HuH-7.5 (cell line): ENCODE data around the gene CARD19.

ENCODE experiments used
- DNase-seq: peaks from one replicate; pipeline ENCODE4 v3.0.0; 2011; ENCODE audit warnings: low spot score

The CARD19 gene

GRCh38 chr9:93096131-93096802 lies at the start of gene CARD19:
Gene CARD19, plus strand, starts transcription at chr9:93096217. Its CDS starts 129 bp downstream, at chr9:93096346.
- peak; percentile 59 for DNase-seq

DNA sequence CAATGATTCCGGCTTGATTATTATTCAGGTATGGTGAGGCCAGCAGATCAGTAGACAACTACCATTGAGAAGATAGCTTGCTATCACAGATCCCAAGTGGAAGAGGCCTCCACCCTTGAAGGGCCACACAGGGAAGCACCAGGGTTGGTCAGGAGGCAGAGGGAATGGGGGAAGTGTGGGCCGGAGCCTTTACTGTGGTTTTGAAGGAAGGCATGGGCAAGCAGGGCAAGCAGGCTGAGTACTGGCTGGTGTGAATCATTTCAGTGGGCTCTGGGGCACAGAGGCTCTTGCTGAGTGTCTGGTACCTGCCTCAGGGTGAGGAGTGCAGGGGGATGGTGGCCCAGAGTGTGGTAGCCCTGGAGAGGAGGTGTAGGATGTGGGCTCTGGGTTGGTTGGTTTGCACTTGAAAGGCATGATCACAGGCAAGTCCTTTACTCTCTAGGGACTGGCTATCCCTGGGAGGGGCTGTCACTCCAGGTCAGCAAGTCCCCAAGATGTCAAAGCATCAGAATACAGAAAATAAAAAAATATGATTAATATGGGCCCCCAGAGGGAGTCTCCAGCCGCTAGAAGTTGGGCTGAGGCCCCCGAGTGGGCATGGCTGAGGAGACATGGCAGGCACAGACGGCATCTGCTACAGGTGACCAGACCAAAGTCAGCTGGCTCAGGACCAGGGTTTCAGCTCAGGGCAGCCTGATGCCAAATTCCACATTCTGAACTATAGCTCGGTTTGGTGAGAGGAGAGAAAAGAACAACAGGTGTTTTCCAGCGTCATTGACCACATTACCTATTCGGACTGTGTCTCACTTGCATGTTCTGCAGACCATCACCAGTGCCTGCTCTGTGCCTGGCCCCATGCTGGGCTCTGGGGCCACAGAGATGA lies 47.2 kb upstream of the CARD19 start:
- no peak for DNase-seq

- DNase-seq: no peak
Observed at GRCh38 chr9:93049491-93049890, 46.5 kb upstream of the CARD19 start.

- no peak for DNase-seq
Observed at GRCh38 chr9:93050231-93050630, 45.8 kb upstream of the CARD19 start.

GRCh38 chr9:93051680-93052089 lies 44.3 kb upstream of the CARD19 start:
- no peak for DNase-seq

DNA sequence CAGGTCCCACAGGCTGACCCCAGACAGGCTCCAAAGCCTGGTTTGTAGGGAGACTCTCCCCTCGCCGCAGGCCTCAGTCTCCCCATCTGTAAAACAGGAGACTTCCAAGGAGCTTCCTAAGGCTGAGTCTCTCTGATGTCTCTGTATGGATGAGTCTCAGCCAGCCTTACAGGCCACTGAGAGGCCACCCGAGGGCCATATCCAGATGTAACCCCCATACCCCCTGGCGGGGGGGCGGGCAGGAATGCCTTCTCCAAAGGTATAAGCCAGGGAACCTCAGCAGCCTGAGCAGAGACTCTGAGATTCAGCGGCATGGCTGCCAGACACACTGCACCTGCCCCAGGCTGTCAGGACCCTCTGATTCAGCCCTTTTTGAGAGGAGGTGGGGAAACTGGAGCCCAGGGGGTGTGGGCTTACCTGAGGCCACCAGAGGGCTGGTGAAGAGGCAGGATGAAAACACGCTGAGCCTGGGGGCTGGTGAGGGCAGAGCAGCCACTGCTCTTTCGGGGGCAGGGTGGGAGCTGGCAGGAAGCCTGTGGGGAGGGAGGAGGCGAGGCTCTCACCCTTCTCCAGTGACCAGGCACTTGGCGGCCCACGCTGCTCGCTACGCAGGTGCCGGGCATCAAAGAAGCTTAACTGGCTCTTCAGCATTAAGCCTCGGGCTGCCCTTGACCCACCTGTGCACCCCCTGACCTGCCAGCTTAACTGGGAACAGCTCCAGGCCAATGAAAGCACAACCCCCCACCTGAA lies 43.1 kb upstream of the CARD19 start:
- DNase-seq: no peak

DNA sequence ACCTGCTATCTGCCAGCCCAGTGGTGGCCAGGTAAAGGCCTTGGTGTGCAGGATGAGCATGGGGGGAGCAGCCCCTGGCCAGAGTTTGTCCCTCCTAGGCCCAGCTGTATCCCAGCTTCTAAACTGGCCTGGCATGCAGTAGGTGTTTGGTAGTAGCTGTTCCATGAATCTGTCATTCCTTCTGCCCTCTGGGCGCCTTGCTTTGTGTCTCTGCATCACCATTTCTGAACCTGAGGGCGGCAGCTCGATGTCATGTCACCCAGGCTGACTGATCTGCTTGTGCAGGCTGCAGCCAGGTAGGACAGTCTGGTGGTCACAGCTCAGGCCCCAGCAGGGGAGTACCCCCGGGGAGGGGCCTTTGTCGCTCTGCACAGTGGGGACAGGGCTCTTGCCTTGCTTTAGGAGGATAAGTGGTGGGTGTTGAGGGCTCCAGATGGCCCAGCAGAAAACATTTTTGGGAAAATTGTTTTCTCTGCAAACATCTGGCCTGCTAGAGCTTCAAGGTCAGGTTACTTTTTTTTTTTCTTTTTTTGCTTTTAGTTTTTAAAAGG lies 42.2 kb upstream of the CARD19 start:
- no peak for DNase-seq

DNA sequence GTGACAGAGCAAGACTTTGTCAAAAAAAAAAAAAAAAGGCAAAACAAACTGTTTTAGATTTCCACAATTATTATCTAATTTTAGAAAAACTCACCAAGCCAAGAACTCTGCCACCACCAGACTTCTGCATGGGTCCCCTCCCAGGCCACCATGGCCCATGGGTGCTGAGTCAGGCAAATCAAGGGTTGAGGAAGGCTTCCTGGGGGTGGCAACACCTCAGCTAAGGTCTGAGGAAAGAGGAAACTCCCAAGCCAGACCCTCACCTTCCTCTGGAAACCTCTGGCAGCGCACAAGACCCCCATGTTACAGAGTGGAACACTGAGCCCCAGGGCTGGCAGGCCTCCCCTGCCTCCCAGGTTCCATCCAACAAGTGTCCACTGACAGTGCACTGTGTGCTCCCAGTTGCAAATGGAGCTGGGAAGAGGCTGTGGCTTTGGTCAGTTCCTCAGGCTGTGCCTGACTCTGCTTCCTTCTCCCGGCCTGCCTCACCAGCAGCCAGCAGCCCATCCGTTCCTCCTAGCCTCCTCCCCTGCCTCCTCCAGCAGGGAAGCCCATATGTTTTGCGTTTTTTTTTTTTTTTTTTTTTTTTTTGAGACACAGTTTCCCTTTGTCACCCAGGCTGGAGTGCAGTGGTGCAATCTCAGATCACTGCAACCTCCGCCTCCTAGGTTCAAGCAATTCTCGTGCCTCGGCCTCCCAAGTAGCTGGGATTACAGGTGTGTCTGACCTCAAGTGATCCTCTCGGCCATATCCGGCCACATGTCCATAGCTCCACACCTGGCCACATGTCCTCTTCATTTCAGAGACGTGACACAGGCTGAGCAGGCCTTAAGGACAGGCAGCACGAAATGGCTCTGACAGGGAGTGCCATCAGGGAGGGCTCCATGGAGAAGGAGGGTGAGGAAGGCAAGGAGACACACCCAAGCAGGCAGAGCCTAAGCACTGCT lies 41.0 kb upstream of the CARD19 start:
- DNase-seq: no peak

GRCh38 chr9:93057042-93057702 lies 38.8 kb upstream of the CARD19 start:
- DNase-seq: no peak

DNA sequence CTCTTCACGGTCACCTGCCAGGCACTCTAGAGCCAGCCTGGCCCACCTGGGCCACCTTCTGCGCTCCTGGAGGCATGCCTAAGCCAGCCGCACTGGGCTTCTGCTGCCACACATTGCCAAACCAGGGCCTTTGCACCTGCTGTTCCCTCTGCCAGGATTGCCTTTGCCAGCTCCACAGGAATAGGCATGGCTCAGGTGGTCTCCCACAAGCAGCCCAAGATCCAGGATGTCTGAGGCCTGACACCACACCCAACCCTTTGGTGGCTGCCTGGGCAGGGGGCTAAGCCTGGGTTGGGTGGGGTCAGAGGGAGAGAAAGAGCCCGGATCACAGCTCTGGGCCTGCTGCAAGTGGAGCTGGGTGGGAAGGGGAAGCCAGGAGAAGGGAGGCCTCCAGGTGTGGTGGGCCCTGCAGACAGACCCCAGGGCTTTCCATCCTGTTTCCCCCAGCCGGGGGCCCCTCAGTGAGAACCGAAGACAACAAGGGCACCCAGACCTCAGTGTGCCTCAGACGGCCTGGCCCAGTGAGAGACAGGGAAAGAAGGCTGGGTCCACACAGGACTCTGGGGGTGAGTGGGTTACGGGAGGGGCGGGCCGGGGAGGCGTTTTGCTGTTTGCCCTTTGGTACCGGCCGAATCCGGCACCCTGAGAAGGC lies 38.2 kb upstream of the CARD19 start:
- DNase-seq: no peak

- DNase-seq: peak; percentile 58
Observed at GRCh38 chr9:93058355-93059010, 37.5 kb upstream of the CARD19 start, which contains the start of gene SUSD3. Gene SUSD3, plus strand, starts transcription at chr9:93058701. Its CDS starts 42 bp downstream, at chr9:93058743.

GRCh38 chr9:93059011-93059714 lies 36.9 kb upstream of the CARD19 start:
- no peak for DNase-seq

DNA sequence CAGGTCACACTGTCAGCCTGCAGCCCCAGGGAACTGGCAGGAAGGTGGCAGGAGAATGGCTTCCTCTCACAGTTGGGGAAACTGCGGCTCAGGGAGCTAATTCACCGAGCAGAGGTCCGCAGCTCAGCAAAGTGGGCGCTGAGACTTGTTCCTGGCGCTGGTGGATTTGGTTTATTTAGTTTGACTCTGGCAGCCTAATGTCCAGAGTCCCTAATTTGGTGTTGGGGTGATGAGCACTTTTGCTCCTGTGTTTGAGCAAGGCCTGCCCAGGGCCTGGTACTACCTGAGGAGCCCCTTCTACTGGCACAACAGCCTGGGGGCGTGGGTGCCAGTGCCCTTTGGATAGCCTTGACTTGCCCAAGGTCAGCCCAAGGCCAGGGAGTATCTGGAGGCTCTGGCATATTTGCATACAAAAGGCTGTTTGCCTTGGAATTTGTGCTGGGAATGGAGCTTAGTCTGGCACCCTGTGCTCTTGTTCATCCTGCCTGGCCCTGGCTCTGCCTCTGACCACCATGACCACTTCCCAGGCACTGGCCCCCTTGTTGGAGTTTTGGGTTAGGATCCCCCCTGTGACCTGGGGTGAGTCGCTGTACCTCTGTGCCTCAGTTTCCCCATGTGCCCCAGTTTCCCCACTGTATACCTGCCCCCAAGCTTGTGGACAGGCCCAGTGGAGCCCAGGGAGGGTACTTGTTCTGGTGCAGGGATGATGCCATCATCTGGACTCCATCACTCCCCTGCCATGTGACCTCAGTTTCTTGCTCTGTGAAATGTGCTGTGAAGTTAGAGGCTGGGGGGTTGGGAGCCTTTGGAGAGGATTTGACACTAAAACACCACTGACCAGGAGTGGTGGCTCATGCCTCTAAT lies 36.1 kb upstream of the CARD19 start:
- no peak for DNase-seq

- DNase-seq: no peak
Observed at GRCh38 chr9:93060746-93061259, 35.2 kb upstream of the CARD19 start.

- no peak for DNase-seq
Observed at GRCh38 chr9:93061260-93061751, 34.7 kb upstream of the CARD19 start.

GRCh38 chr9:93061791-93062763 lies 33.9 kb upstream of the CARD19 start:
- DNase-seq: peak; percentile 62
